ENCODE results near the gene SIMC1. TPM values are rescaled to one million over a fixed set of nuclear protein-coding genes. Genes with fewer than 3 reads are reported as not detected.
"Not testable (repeated sequence)": the region's sequence is repeated elsewhere in the genome, so short reads cannot be mapped to it uniquely, and the experiment has no call there.

The SIMC1 gene
- total RNA-seq, result 1 to 10 TPM; 6.8 to 8.0 TPM
- long read RNA-seq, partial matches to known transcripts, result 3 of 6 reads
- long read RNA-seq, other reads (novel, unspliced or antisense), result 0 of 6 reads

- intact Hi-C loops (cut with DNase I), result not testable (repeated sequence)
- DNase-seq (peak; percentile 49), ATAC-seq (peak; percentile 79 to 88)
Observed at GRCh38 chr5:176237971-176238644, at the start of gene SIMC1. TSS of gene SIMC1 (plus strand) at chr5:176238424. CDS start at chr5:176238509, 85 bp downstream.

GRCh38 chr5:176188506-176189193, 49.6 kb upstream of the SIMC1 start:
- intact Hi-C loops (cut with DNase I), result no loop called here
- DNase-seq, result no peak
- ATAC-seq, result no peak

GRCh38 chr5:176189857-176190256, 48.4 kb upstream of the SIMC1 start:
- ATAC-seq, result no peak
- intact Hi-C loops (cut with DNase I), result no loop called here
- DNase-seq, result no peak

GRCh38 chr5:176190886-176191755, 47.1 kb upstream of the SIMC1 start:
- intact Hi-C loops (cut with DNase I), result no loop called here
- DNase-seq (no peak), ATAC-seq (no peak)

GRCh38 chr5:176192094-176192721, 46.0 kb upstream of the SIMC1 start:
- intact Hi-C loops (cut with DNase I), result no loop called here
- no peak for ATAC-seq
- no peak for DNase-seq

GRCh38 chr5:176192722-176193117, 45.5 kb upstream of the SIMC1 start:
- intact Hi-C loops (cut with DNase I); DNase-seq; ATAC-seq: not testable (repeated sequence)

- intact Hi-C loops (cut with DNase I); DNase-seq; ATAC-seq: not testable (repeated sequence)
Observed at GRCh38 chr5:176193636-176194035, 44.6 kb upstream of the SIMC1 start.

- intact Hi-C loops (cut with DNase I); DNase-seq; ATAC-seq: not testable (repeated sequence)
Observed at GRCh38 chr5:176194238-176195083, 43.8 kb upstream of the SIMC1 start.

- DNase-seq; ATAC-seq; intact Hi-C loops (cut with DNase I): not testable (repeated sequence)
Observed at GRCh38 chr5:176195084-176195413, 43.2 kb upstream of the SIMC1 start.

GRCh38 chr5:176195487-176196207, 42.6 kb upstream of the SIMC1 start:
- DNase-seq; ATAC-seq; intact Hi-C loops (cut with DNase I): not testable (repeated sequence)

GRCh38 chr5:176196781-176197180, 41.4 kb upstream of the SIMC1 start:
- DNase-seq; intact Hi-C loops (cut with DNase I); ATAC-seq: not testable (repeated sequence)

GRCh38 chr5:176197234-176197858, 40.9 kb upstream of the SIMC1 start:
- DNase-seq; intact Hi-C loops (cut with DNase I); ATAC-seq: not testable (repeated sequence)

- intact Hi-C loops (cut with DNase I); ATAC-seq; DNase-seq: not testable (repeated sequence)
Observed at GRCh38 chr5:176198299-176198698, 39.9 kb upstream of the SIMC1 start.

GRCh38 chr5:176198991-176199733, 39.1 kb upstream of the SIMC1 start:
- DNase-seq; intact Hi-C loops (cut with DNase I): not testable (repeated sequence)
- peak; percentile 62 to 78 for ATAC-seq

GRCh38 chr5:176199803-176200399, 38.3 kb upstream of the SIMC1 start:
- ATAC-seq; DNase-seq; intact Hi-C loops (cut with DNase I): not testable (repeated sequence)

GRCh38 chr5:176201811-176202210, 36.4 kb upstream of the SIMC1 start:
- DNase-seq (no peak), ATAC-seq (no peak)
- intact Hi-C loops (cut with DNase I), result no loop called here
